ENCODE results near the gene C1orf74.

The C1orf74 gene

DNA sequence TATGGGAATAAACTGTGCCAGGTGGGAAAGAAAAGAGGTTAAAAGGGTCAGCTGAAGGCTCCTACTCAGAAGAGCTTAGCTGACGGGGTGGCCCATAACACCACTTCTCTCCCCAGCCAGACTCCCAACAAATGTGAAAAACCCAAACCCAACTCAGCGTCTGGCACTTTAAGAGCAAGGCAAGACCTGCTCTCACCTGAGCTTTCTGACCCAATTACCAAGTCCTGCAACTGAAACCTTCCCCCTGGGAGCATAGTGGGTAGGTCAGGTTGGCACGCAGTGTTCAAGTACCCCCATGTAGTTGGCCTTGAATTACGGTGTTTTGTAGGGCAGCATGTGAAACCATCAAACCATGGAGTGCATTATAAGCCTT lies 18.4 kb upstream of the C1orf74 start:
- TF ChIP-seq NFIC (IDR thresholded peaks at IDR 0.05) (no peak), CEBPB (IDR thresholded peaks at IDR 0.05) (no peak), RAD21 (IDR thresholded peaks at IDR 0.05; ENCODE audit: low read depth) (no peak), TAF1 (IDR thresholded peaks at IDR 0.05; ENCODE audit: low read depth) (no peak), YY1 (IDR thresholded peaks at IDR 0.05; ENCODE audit: low read depth) (no peak)
- TF ChIP-seq, protein P1, sequence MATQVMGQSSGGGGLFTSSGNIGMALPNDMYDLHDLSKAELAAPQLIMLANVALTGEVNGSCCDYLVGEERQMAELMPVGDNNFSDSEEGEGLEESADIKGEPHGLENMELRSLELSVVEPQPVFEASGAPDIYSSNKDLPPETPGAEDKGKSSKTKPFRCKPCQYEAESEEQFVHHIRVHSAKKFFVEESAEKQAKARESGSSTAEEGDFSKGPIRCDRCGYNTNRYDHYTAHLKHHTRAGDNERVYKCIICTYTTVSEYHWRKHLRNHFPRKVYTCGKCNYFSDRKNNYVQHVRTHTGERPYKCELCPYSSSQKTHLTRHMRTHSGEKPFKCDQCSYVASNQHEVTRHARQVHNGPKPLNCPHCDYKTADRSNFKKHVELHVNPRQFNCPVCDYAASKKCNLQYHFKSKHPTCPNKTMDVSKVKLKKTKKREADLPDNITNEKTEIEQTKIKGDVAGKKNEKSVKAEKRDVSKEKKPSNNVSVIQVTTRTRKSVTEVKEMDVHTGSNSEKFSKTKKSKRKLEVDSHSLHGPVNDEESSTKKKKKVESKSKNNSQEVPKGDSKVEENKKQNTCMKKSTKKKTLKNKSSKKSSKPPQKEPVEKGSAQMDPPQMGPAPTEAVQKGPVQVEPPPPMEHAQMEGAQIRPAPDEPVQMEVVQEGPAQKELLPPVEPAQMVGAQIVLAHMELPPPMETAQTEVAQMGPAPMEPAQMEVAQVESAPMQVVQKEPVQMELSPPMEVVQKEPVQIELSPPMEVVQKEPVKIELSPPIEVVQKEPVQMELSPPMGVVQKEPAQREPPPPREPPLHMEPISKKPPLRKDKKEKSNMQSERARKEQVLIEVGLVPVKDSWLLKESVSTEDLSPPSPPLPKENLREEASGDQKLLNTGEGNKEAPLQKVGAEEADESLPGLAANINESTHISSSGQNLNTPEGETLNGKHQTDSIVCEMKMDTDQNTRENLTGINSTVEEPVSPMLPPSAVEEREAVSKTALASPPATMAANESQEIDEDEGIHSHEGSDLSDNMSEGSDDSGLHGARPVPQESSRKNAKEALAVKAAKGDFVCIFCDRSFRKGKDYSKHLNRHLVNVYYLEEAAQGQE (IDR thresholded peaks at IDR 0.05; ENCODE audit: low read depth), result no peak
- TF ChIP-seq, protein P2, sequence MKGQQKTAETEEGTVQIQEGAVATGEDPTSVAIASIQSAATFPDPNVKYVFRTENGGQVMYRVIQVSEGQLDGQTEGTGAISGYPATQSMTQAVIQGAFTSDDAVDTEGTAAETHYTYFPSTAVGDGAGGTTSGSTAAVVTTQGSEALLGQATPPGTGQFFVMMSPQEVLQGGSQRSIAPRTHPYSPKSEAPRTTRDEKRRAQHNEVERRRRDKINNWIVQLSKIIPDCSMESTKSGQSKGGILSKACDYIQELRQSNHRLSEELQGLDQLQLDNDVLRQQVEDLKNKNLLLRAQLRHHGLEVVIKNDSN (IDR thresholded peaks at IDR 0.05), result no peak

DNA sequence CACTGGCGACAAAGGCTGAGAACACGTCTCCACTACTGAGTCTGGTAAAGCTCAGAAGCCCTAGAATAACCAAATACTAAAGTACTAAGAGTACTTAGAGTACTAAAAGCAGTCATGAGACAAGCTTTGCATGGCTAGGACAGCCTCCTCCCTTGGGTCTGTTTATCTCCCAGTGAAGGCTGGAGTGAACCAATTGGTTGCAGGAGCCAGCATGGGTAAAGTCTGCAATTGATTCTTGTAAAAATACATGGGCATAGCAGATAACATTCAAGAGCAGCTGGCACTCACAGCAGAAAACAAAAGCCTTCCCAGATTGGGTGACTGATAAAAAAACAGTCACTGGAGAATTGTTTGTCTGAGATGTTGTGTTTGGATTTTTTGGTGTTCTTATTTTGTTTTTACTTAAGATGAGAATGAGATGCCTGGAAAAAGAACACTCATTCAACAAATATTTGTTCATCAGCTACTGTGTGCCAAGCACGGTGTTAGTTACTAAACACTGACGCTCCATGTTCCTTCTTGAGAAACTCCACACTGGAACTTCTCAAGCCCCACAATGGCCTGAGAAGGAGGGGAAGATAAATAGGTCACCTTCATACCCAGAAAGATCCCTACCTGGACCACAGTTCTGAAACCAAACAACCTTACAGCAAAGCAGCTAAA lies 17.9 kb upstream of the C1orf74 start:
- TF ChIP-seq EP300 (IDR thresholded peaks at IDR 0.05; ENCODE audit: borderline replicate concordance) (no peak), CEBPB (IDR thresholded peaks at IDR 0.05) (no peak), RAD21 (IDR thresholded peaks at IDR 0.05; ENCODE audit: low read depth) (no peak), TAF1 (IDR thresholded peaks at IDR 0.05; ENCODE audit: low read depth) (no peak), TCF12 (IDR thresholded peaks at IDR 0.05; ENCODE audit: low read depth) (no peak), EGR1 (IDR thresholded peaks at IDR 0.05) (no peak), ZBTB7A (IDR thresholded peaks at IDR 0.05; ENCODE audit: low read depth) (no peak), CREB1 (IDR thresholded peaks at IDR 0.05; ENCODE audit: low read depth) (no peak), YY1 (IDR thresholded peaks at IDR 0.05; ENCODE audit: low read depth) (no peak), NFIC (IDR thresholded peaks at IDR 0.05) (no peak), TEAD4 (IDR thresholded peaks at IDR 0.05) (no peak), FOXM1 (IDR thresholded peaks at IDR 0.05; ENCODE audit: borderline replicate concordance, low read depth) (no peak)
- TF ChIP-seq, protein P3, sequence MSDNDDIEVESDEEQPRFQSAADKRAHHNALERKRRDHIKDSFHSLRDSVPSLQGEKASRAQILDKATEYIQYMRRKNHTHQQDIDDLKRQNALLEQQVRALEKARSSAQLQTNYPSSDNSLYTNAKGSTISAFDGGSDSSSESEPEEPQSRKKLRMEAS (IDR thresholded peaks at IDR 0.05), result no peak
- TF ChIP-seq, protein P2 (IDR thresholded peaks at IDR 0.05), result no peak
- TF ChIP-seq, protein P1 (IDR thresholded peaks at IDR 0.05; ENCODE audit: low read depth), result no peak

DNA sequence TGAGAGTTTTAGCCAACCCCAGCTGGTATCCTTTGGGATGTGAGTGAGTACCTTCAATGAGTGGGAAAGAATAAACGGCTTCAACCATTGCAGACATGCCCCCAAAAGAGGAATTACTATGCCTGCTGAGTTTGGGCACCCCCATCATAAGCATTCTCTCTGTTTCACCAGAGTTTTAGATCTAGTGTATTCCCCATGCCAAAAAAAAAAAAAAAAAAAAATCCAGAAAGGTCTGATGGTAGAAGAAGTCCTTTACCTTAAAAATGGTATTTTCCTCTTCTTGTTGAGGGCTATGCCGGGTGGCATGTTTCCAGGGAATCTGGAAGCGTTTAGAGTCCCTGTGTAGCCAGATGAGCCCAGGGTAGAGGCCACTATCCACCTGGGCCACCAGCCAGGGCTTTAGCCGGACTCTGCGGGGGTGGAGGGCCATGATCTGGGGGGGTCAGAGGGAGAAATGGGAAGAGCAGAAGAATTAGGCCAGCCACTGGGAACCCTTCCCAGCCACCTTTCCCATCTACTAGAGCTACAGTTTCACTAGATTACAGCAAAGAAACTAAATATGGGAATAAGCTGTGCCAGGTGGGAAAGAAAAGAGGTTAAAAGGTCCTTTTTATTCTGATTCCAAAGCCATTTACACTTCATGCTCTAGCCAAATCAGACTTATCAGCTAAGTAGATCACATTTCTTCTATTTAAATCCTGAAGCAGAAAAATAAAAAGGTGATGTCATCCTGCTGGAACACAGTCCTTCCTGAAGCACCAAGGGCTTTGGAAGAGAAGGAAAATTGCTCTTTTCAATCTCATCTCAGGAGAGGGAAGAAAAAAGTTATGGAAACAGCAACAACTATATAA lies 16.9 kb upstream of the C1orf74 start:
- TF ChIP-seq TEAD4 (IDR thresholded peaks at IDR 0.05), result no peak

DNA sequence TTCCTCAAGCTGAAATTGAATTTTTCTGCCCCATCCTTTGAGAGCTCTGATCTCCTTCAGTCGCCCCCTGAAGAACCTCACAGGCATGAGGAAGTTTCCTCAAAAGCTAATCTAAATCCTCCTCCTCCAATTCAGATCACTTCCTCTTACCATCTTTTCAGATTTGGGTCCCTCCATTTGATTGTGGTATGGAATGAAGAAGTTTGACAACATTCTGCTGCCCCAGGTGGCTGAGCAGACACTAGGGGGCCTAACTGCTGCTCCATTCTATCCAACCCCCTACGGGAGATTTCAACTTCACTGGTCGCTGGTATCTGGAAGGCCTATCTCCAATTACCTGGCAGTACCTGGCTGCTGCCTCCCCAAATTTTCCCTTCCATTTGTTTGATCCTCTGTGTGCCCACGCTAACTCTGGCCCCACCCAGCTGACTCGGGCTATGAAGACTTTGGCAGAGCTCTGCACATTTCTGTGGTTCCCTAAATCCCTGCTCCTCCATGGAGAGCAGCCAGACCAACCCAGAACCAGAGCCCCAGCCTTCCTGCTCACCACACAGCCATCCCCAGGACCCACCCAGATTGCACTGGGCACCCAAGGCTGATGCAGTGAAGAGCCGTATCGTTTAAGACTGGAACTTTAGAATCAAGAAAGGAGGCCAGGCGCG lies 13.8 kb upstream of the C1orf74 start:
- no peak for TF ChIP-seq CEBPB (IDR thresholded peaks at IDR 0.05)
- TF ChIP-seq EP300 (IDR thresholded peaks at IDR 0.05; ENCODE audit: borderline replicate concordance), result no peak
- TF ChIP-seq, protein P3 (IDR thresholded peaks at IDR 0.05), result no peak
- no peak for TF ChIP-seq FOXM1 (IDR thresholded peaks at IDR 0.05; ENCODE audit: borderline replicate concordance, low read depth)
- no peak for TF ChIP-seq RAD21 (IDR thresholded peaks at IDR 0.05; ENCODE audit: low read depth)
- no peak for TF ChIP-seq NFIC (IDR thresholded peaks at IDR 0.05)
- no peak for TF ChIP-seq TEAD4 (IDR thresholded peaks at IDR 0.05)
- no peak for TF ChIP-seq TCF12 (IDR thresholded peaks at IDR 0.05; ENCODE audit: low read depth)
- TF ChIP-seq CREB1 (IDR thresholded peaks at IDR 0.05; ENCODE audit: low read depth), result no peak
- TF ChIP-seq TAF1 (IDR thresholded peaks at IDR 0.05; ENCODE audit: low read depth), result no peak
- TF ChIP-seq, protein P1 (IDR thresholded peaks at IDR 0.05; ENCODE audit: low read depth), result no peak
- TF ChIP-seq EGR1 (IDR thresholded peaks at IDR 0.05), result no peak
- no peak for TF ChIP-seq ZBTB7A (IDR thresholded peaks at IDR 0.05; ENCODE audit: low read depth)
- TF ChIP-seq, protein P2 (IDR thresholded peaks at IDR 0.05), result no peak
- TF ChIP-seq YY1 (IDR thresholded peaks at IDR 0.05; ENCODE audit: low read depth), result no peak
